ENCODE data around the gene CDH23.

Gene CDH23

GRCh38 chr10:71802235-71802634, 405.5 kb downstream of the CDH23 start:
- DNase-seq (ENCODE audit: extremely low read depth in 1 of 2, low read depth in 1 of 2), result no peak

GRCh38 chr10:71802715-71803488, 406.2 kb downstream of the CDH23 start:
- no peak for DNase-seq (ENCODE audit: extremely low read depth in 1 of 2, low read depth in 1 of 2)

DNA sequence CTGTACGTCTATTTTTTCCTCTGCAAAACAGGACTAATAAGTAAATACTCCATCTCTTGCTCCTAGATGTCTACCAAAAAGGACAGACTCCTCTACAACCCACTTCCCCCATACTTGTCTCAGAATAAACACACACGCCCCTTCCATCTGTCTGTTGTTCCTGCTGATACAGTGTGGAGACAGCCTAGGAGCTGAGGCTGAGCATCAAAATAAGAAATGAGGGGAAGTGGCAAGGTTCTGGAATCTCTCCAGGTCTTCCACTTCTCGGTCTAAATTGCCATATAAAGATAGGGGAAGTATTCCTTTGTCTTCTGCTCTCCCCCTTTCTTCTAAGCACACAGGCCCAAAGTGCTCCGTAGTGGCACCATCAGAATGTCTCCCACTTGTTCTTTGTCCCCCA, 407.4 kb downstream of the CDH23 start:
- DNase-seq (ENCODE audit: extremely low read depth in 1 of 2, low read depth in 1 of 2), result no peak

DNA sequence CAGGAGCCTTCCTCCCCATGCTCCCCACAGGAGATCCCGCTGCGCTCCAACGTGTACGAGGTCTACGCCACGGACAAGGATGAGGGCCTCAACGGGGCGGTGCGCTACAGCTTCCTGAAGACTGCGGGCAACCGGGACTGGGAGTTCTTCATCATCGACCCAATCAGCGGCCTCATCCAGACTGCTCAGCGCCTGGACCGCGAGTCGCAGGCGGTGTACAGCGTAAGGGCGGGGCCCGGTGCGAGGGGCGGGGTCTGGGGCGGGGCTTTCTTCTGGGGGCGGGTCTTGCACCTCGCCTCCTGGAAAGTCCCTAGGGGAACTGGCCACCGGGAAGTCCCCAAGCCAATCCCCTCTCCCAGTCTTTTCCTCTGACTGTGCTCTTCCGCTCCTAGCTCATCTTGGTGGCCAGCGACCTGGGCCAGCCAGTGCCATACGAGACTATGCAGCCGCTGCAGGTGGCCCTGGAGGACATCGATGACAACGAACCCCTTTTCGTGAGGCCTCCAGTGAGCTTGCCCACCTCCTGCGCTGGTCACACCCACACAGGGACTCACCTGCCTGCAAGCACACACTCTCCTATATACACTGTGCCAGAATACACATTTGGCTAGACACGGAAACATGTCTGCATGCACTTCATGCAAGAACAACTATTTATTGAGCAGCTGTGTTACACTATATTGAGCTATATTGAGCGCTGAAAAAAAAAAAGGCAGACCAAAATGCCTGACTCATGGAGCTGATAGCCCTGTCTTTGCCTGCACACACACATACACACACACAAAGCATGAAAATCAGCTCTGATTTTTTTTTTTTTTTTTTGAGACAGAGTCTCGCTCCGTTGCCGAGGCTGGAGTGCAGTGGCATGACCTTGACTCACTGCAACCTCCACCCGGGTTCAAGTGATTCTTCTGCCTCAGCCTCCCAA, 409.3 kb downstream of the CDH23 start:
- no peak for DNase-seq (ENCODE audit: extremely low read depth in 1 of 2, low read depth in 1 of 2)

DNA sequence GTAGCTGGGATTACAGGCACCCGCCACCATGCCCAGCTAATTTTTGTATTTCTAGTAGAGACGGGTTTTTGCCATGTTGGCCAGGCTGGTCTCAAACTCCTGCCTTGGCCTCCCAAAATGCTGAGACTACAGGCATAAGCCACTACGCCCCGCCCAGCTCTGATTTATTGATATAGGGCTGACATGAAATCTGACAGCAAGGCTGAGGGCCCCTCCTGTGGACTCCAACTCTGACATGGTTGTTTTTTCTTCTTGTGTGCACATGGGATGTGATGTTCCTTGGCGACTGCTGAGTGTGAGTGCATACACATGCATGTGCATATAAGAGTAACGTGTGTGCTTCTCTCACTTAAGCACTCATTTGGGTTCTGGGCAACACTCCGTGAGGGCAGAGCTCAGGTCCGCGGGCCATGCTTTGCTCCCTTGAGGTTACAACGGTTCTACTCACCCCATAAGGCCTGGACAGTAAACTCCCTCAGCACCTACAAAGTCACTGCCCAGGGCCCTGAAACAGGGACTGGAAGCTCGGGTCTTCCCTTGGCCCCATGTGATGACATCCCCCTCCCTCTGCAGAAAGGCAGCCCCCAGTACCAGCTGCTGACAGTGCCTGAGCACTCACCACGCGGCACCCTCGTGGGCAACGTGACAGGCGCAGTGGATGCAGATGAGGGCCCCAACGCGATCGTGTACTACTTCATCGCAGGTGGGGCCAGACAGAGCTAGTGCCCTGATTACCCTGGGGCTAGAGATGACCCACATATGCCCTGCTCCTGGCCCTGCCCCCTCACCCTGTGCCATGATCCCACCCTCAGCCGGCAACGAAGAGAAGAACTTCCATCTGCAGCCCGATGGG, 410.2 kb downstream of the CDH23 start:
- DNase-seq (ENCODE audit: extremely low read depth in 1 of 2, low read depth in 1 of 2), result no peak

DNA sequence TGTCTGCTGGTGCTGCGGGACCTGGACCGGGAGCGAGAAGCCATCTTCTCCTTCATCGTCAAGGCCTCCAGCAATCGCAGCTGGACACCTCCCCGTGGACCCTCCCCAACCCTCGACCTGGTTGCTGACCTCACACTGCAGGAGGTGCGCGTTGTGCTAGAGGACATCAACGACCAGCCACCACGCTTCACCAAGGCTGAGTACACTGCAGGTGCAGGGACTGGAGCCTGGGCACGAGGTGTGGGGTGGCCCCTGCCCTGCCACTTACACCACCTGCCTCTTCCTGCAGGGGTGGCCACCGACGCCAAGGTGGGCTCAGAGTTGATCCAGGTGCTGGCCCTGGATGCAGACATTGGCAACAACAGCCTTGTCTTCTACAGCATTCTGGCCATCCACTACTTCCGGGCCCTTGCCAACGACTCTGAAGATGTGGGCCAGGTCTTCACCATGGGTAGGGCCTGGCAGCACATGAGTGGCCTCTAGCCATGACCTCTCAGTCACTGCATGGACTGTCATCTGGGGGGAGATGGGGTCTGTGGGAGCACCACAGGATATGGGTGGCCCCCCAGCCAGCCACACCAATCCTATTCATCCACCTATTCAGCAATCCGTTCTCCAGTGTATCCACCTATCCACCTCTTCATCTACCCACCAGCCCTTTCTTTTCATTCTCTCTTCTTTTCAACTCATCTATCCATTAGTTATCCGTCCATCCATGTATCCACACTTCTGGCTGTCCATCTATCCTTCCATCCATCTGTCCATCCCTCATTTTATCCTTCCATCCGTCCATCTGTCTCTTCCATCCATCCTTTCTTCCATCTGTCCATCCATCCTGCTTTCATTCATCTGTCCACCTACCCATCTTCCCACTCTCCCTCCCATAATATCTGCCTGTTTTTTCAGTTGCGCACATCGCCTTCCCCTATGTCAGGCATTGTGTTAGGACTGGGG, 411.1 kb downstream of the CDH23 start:
- no peak for DNase-seq (ENCODE audit: extremely low read depth in 1 of 2, low read depth in 1 of 2)

- DNase-seq (ENCODE audit: extremely low read depth in 1 of 2, low read depth in 1 of 2), result no peak
Observed at GRCh38 chr10:71809628-71810027, 412.9 kb downstream of the CDH23 start.

GRCh38 chr10:71810048-71810750, 413.5 kb downstream of the CDH23 start:
- no peak for DNase-seq (ENCODE audit: extremely low read depth in 1 of 2, low read depth in 1 of 2)

GRCh38 chr10:71811351-71811750, 414.6 kb downstream of the CDH23 start:
- DNase-seq (ENCODE audit: extremely low read depth in 1 of 2, low read depth in 1 of 2), result no peak

GRCh38 chr10:71812016-71812912, 415.5 kb downstream of the CDH23 start:
- DNase-seq (ENCODE audit: extremely low read depth in 1 of 2, low read depth in 1 of 2), result peak; percentile 51 to 55

- DNase-seq (ENCODE audit: extremely low read depth in 1 of 2, low read depth in 1 of 2), result no peak
Observed at GRCh38 chr10:71812913-71813590, 416.3 kb downstream of the CDH23 start.

GRCh38 chr10:71814922-71815411, 418.2 kb downstream of the CDH23 start:
- no peak for DNase-seq (ENCODE audit: extremely low read depth in 1 of 2, low read depth in 1 of 2)

- DNase-seq (ENCODE audit: extremely low read depth in 1 of 2, low read depth in 1 of 2), result no peak
Observed at GRCh38 chr10:71815515-71816130, 418.9 kb downstream of the CDH23 start.

- DNase-seq (ENCODE audit: extremely low read depth in 1 of 2, low read depth in 1 of 2), result no peak
Observed at GRCh38 chr10:71816421-71816851, 419.7 kb downstream of the CDH23 start.

GRCh38 chr10:71816936-71817618, 420.4 kb downstream of the CDH23 start:
- no peak for DNase-seq (ENCODE audit: extremely low read depth in 1 of 2, low read depth in 1 of 2)

GRCh38 chr10:71817831-71818655, 421.3 kb downstream of the CDH23 start:
- DNase-seq (ENCODE audit: extremely low read depth in 1 of 2, low read depth in 1 of 2), result no peak
